ENCODE measurements around the gene F2RL1.

F2RL1 gene

GRCh38 chr5:76804266-76804665, 14.6 kb upstream of the F2RL1 start:
- H3K4me1 ChIP-seq = no peaks in the 10 kb centered on the region
- no peak for TF ChIP-seq CTCF (IDR thresholded peaks at IDR 0.05; ENCODE audit: low read depth, low read length)
- no peak overlapping the region for H3K4me3 ChIP-seq (ENCODE audit: low read depth, low read length)
- no peak for DNase-seq
- no peaks in the 10 kb centered on the region for H3K9me3 ChIP-seq
- no peaks in the 10 kb centered on the region for H3K27me3 ChIP-seq
- H3K36me3 ChIP-seq = no peaks in the 10 kb centered on the region

- no peaks in the 10 kb centered on the region for H3K9me3 ChIP-seq
- no peaks in the 10 kb centered on the region for H3K27me3 ChIP-seq
- H3K4me1 ChIP-seq = no peaks in the 10 kb centered on the region
- no peak for DNase-seq
- no peak overlapping the region for H3K4me3 ChIP-seq (ENCODE audit: low read depth, low read length)
- no peak for TF ChIP-seq CTCF (IDR thresholded peaks at IDR 0.05; ENCODE audit: low read depth, low read length)
- no peaks in the 10 kb centered on the region for H3K36me3 ChIP-seq
Observed at GRCh38 chr5:76805821-76806505, 12.9 kb upstream of the F2RL1 start.

GRCh38 chr5:76807296-76807695, 11.5 kb upstream of the F2RL1 start:
- no peak for TF ChIP-seq CTCF (IDR thresholded peaks at IDR 0.05; ENCODE audit: low read depth, low read length)
- Histone ChIP-seq H3K4me3 (ENCODE audit: low read depth, low read length) (no peak overlapping the region), H3K9me3 (no peaks in the 10 kb centered on the region), H3K4me1 (no peaks in the 10 kb centered on the region), H3K36me3 (no peaks in the 10 kb centered on the region), H3K27me3 (no peaks in the 10 kb centered on the region)
- DNase-seq = no peak

- Histone ChIP-seq H3K4me3 (ENCODE audit: low read depth, low read length) (no peak overlapping the region), H3K36me3 (no peaks in the 10 kb centered on the region), H3K27me3 (no peaks in the 10 kb centered on the region), H3K9me3 (no peaks in the 10 kb centered on the region), H3K4me1 (no peaks in the 10 kb centered on the region)
- no peak for TF ChIP-seq CTCF (IDR thresholded peaks at IDR 0.05; ENCODE audit: low read depth, low read length)
- no peak for DNase-seq
Observed at GRCh38 chr5:76808141-76808691, 10.6 kb upstream of the F2RL1 start.

GRCh38 chr5:76809141-76809540, 9.7 kb upstream of the F2RL1 start:
- H3K27me3 ChIP-seq = no peaks in the 10 kb centered on the region
- no peak overlapping the region for H3K4me3 ChIP-seq (ENCODE audit: low read depth, low read length)
- DNase-seq = no peak
- no peak for TF ChIP-seq CTCF (IDR thresholded peaks at IDR 0.05; ENCODE audit: low read depth, low read length)
- no peaks in the 10 kb centered on the region for H3K36me3 ChIP-seq
- H3K4me1 ChIP-seq = no peaks in the 10 kb centered on the region
- H3K9me3 ChIP-seq = no peaks in the 10 kb centered on the region

GRCh38 chr5:76810236-76810635, 8.6 kb upstream of the F2RL1 start:
- Histone ChIP-seq H3K4me3 (ENCODE audit: low read depth, low read length) (no peak overlapping the region), H3K9me3 (no peaks in the 10 kb centered on the region), H3K27me3 (no peaks in the 10 kb centered on the region), H3K36me3 (no peaks in the 10 kb centered on the region), H3K4me1 (no peaks in the 10 kb centered on the region)
- TF ChIP-seq CTCF (IDR thresholded peaks at IDR 0.05; ENCODE audit: low read depth, low read length) = no peak
- DNase-seq = no peak

Data from BE2C (cell line).